Mesenchymal stem cell (in vitro differentiated cells and primary cell): ENCODE data around the gene TMCC3.
"Not testable (repeated sequence)": the region's sequence is repeated elsewhere in the genome, so short reads cannot be mapped to it uniquely, and the experiment has no call there.

Source experiments
- DNase-seq: peaks from one replicate; pipeline ENCODE4 v3.0.0-alpha.2; 2013
- H2AFZ ChIP-seq: one replicate; pipeline ENCODE4 v1.6.1; 2013; ENCODE audit warnings: low read depth, mild to moderate bottlenecking, control low read depth, inconsistent platforms, low read length, moderate library complexity
- H2AK5ac ChIP-seq: 2 replicates; pipeline ENCODE4 v1.6.1; 2013; ENCODE audit warnings: low read length, moderate library complexity, mild to moderate bottlenecking, inconsistent platforms; ENCODE audit not compliant: severe bottlenecking
- H2BK120ac ChIP-seq: one replicate; pipeline ENCODE4 v1.6.1; 2013; ENCODE audit warnings: low read depth, mild to moderate bottlenecking, inconsistent platforms, low read length, moderate library complexity
- H2BK12ac ChIP-seq, 2 experiments: one replicate each; pipeline ENCODE4 v1.6.1; 2013; ENCODE audit warnings: inconsistent platforms in 2 of 2, low read length in 2 of 2, mild to moderate bottlenecking in 2 of 2, moderate library complexity in 2 of 2, control low read depth in 1 of 2
- H2BK15ac ChIP-seq: one replicate; pipeline ENCODE4 v1.6.1; 2013; ENCODE audit warnings: mild to moderate bottlenecking, low read depth, inconsistent platforms; ENCODE audit not compliant: poor library complexity, severe bottlenecking
- H2BK5ac ChIP-seq: 2 replicates; pipeline ENCODE4 v1.6.1; 2013; ENCODE audit warnings: low read depth, mild to moderate bottlenecking, low read length, control low read depth, inconsistent platforms; ENCODE audit not compliant: poor library complexity, severe bottlenecking
- H3K14ac ChIP-seq, 2 experiments: one replicate each; pipeline ENCODE4 v1.6.1; 2013; ENCODE audit warnings: inconsistent platforms in 2 of 2, low read length in 2 of 2, control low read depth in 1 of 2, mild to moderate bottlenecking in 1 of 2, moderate library complexity in 1 of 2
- H3K18ac ChIP-seq, 2 experiments: one replicate each; pipeline ENCODE4 v1.6.1; 2013; ENCODE audit warnings: inconsistent platforms in 2 of 2, low read length in 2 of 2, control low read depth in 1 of 2, low read depth in 1 of 2, mild to moderate bottlenecking in 1 of 2
- H3K23ac ChIP-seq, 2 experiments: one replicate each; pipeline ENCODE4 v1.6.1; 2013; ENCODE audit warnings: inconsistent platforms in 2 of 2, low read length in 2 of 2, mild to moderate bottlenecking in 2 of 2, moderate library complexity in 2 of 2, control low read depth in 1 of 2
- H3K27ac ChIP-seq: 2 replicates; pipeline ENCODE4 v1.5.1; 2013; ENCODE audit warnings: mild to moderate bottlenecking, moderate library complexity, low read length, control low read depth, inconsistent platforms; ENCODE audit not compliant: poor library complexity, severe bottlenecking
- H3K27me3 ChIP-seq, 2 experiments: 2 replicates each; pipeline versions ENCODE4 v1.6.1 to v1.7.0; 2013; ENCODE audit warnings: low read length in 2 of 2, mild to moderate bottlenecking in 2 of 2, moderate library complexity in 2 of 2, control low read depth in 1 of 2, inconsistent platforms in 1 of 2; ENCODE audit not compliant: control insufficient read depth in 1 of 2, insufficient read depth in 1 of 2
- H3K36me3 ChIP-seq, 2 experiments: 2 replicates each; pipeline versions ENCODE4 v1.6.1 to v1.7.0; 2013; ENCODE audit warnings: low read length in 2 of 2, control low read depth in 1 of 2, inconsistent platforms in 1 of 2, low read depth in 1 of 2, mild to moderate bottlenecking in 1 of 2; ENCODE audit not compliant: insufficient read depth in 2 of 2, control insufficient read depth in 1 of 2
- H3K4ac ChIP-seq, 2 experiments: one replicate each; pipeline ENCODE4 v1.6.1; 2013; ENCODE audit warnings: inconsistent platforms in 2 of 2, low read length in 2 of 2, mild to moderate bottlenecking in 2 of 2, moderate library complexity in 2 of 2, control low read depth in 1 of 2, low read depth in 1 of 2
- H3K4me1 ChIP-seq: 2 replicates; pipeline ENCODE4 v1.6.1; 2013; ENCODE audit warnings: low read depth, low read length, control low read depth; ENCODE audit not compliant: control insufficient read depth, insufficient read depth
- H3K4me2 ChIP-seq: 2 replicates; pipeline ENCODE4 v1.6.1; 2013; ENCODE audit warnings: low read length, mild to moderate bottlenecking, inconsistent platforms; ENCODE audit not compliant: poor library complexity, severe bottlenecking
- H3K4me3 ChIP-seq, 2 experiments: 2 replicates each; pipeline versions ENCODE4 v1.5.1 to v1.7.0; 2013; ENCODE audit warnings: low read length in 2 of 2, mild to moderate bottlenecking in 2 of 2, control low read depth in 1 of 2, low read depth in 1 of 2; ENCODE audit not compliant: insufficient read depth in 1 of 2
- H3K79me1 ChIP-seq: replicated peaks from 2 replicates; pipeline ENCODE4 v1.6.1; 2013; ENCODE audit warnings: mild to moderate bottlenecking, control low read depth, low read length, inconsistent platforms; ENCODE audit not compliant: poor library complexity, severe bottlenecking
- H3K9ac ChIP-seq: 2 replicates; pipeline ENCODE4 v1.7.0; 2013; ENCODE audit warnings: mild to moderate bottlenecking, low read length, moderate library complexity
- H3K9me3 ChIP-seq: 2 replicates; pipeline ENCODE4 v1.7.0; 2013; ENCODE audit warnings: mild to moderate bottlenecking, low read length; ENCODE audit not compliant: control insufficient read depth
- H4K8ac ChIP-seq: one replicate; pipeline ENCODE4 v1.6.1; 2013; ENCODE audit warnings: inconsistent platforms, mild to moderate bottlenecking, low read length, moderate library complexity
- H4K91ac ChIP-seq: one replicate; pipeline ENCODE4 v1.6.1; 2013; ENCODE audit warnings: mild to moderate bottlenecking, low read length, inconsistent platforms
- WGBS: methylation state at CpG from one replicate; pipeline ENCODE4 v1.1.7; 2013; ENCODE audit warnings: mixed read lengths; 5-methylcytosine and 5-hydroxymethylcytosine counted together

The TMCC3 gene

GRCh38 chr12:94694732-94695131, 44.4 kb upstream of the TMCC3 start:
- H3K14ac ChIP-seq: no peak overlapping the region
- DNase-seq: no peak
- H3K36me3 ChIP-seq: no peaks in the 10 kb centered on the region
- no peak overlapping the region for H3K27ac ChIP-seq
- H3K9me3 ChIP-seq: no peaks in the 10 kb centered on the region
- no peak overlapping the region for H2BK5ac ChIP-seq
- no peaks in the 10 kb centered on the region for H3K4me1 ChIP-seq
- H2BK15ac ChIP-seq: no peak overlapping the region
- no peaks in the 10 kb centered on the region for H3K79me1 ChIP-seq
- H3K4me2 ChIP-seq: no peak overlapping the region
- no peak overlapping the region for H2BK120ac ChIP-seq
- no peak overlapping the region for H3K9ac ChIP-seq
- no peak overlapping the region for H2BK12ac ChIP-seq
- no peak overlapping the region for H3K4ac ChIP-seq
- H3K18ac ChIP-seq: no peak overlapping the region
- no peak overlapping the region for H4K91ac ChIP-seq
- 97% methylated on average over 9 of the region's 11 CpGs for WGBS
- no peak overlapping the region for H3K4me3 ChIP-seq
- H2AK5ac ChIP-seq: no peak overlapping the region
- H4K8ac ChIP-seq: no peak overlapping the region
- H3K23ac ChIP-seq: no peak overlapping the region
- H3K27me3 ChIP-seq: peaks cover 0 to 4% of the 10 kb centered on the region in 2 experiments
- H2AFZ ChIP-seq: no peak overlapping the region

GRCh38 chr12:94692826-94693225, 42.5 kb upstream of the TMCC3 start:
- H3K4me1 ChIP-seq, H3K27me3 ChIP-seq, H2BK120ac ChIP-seq, H3K4me2 ChIP-seq, H2BK12ac ChIP-seq, H3K9ac ChIP-seq, DNase-seq, H3K4me3 ChIP-seq, H2BK5ac ChIP-seq, H2BK15ac ChIP-seq, H3K4ac ChIP-seq, H3K36me3 ChIP-seq, H3K14ac ChIP-seq, H3K9me3 ChIP-seq, H2AK5ac ChIP-seq, H3K27ac ChIP-seq, H3K23ac ChIP-seq, H4K8ac ChIP-seq, H2AFZ ChIP-seq, H4K91ac ChIP-seq, H3K18ac ChIP-seq, H3K79me1 ChIP-seq: not testable (repeated sequence)
- 92% methylated on average over 7 of the region's 7 CpGs for WGBS

- Histone ChIP-seq H3K79me1 (no peaks in the 10 kb centered on the region), H4K91ac (peak overlapping the region; percentile 39), H2BK120ac (no peak overlapping the region), H3K27ac (no peak overlapping the region), H3K36me3 (no peaks in the 10 kb centered on the region), H4K8ac (no peak overlapping the region), H3K4ac (no peak overlapping the region), H2AFZ (no peak overlapping the region), H2BK5ac (no peak overlapping the region), H3K27me3 (peaks cover 0 to 9% of the 10 kb centered on the region in 2 experiments), H3K4me3 (peak overlapping the region in 1 of 2 experiments; percentile 77), H3K23ac (no peak overlapping the region), H2BK15ac (no peak overlapping the region), H2BK12ac (no peak overlapping the region), H3K18ac (peak overlapping the region in 1 of 2 experiments; percentile 3), H3K4me2 (no peak overlapping the region), H3K14ac (no peak overlapping the region), H3K9ac (peak overlapping the region; percentile 80), H3K4me1 (no peaks in the 10 kb centered on the region), H3K9me3 (no peaks in the 10 kb centered on the region), H2AK5ac (no peak overlapping the region)
- peak; percentile 34 for DNase-seq
- whole genome bisulfite sequencing: 54% methylated on average over 5 of the region's 5 CpGs
These were observed 39.9 kb upstream of the TMCC3 start for GRCh38 chr12:94690198-94690771.

- peak overlapping the region; percentile 80 for H3K9ac ChIP-seq
- no peaks in the 10 kb centered on the region for H3K79me1 ChIP-seq
- peaks cover 0 to 9% of the 10 kb centered on the region in 2 experiments for H3K27me3 ChIP-seq
- no peak overlapping the region for H2AK5ac ChIP-seq
- no peak overlapping the region for H2AFZ ChIP-seq
- H2BK15ac ChIP-seq: no peak overlapping the region
- H3K14ac ChIP-seq: peak overlapping the region in 1 of 2 experiments; percentile 75
- no peaks in the 10 kb centered on the region for H3K9me3 ChIP-seq
- H4K91ac ChIP-seq: no peak overlapping the region
- peak overlapping the region in 1 of 2 experiments; percentile 77 for H3K4me3 ChIP-seq
- WGBS: 93% methylated on average over 9 of the region's 9 CpGs
- H2BK120ac ChIP-seq: no peak overlapping the region
- H3K4me2 ChIP-seq: no peak overlapping the region
- DNase-seq: no peak
- peak overlapping the region in 1 of 2 experiments; percentile 18 for H2BK12ac ChIP-seq
- no peak overlapping the region for H2BK5ac ChIP-seq
- H4K8ac ChIP-seq: no peak overlapping the region
- H3K36me3 ChIP-seq: no peaks in the 10 kb centered on the region
- no peak overlapping the region for H3K4ac ChIP-seq
- peak overlapping the region in 1 of 2 experiments; percentile 21 for H3K18ac ChIP-seq
- no peaks in the 10 kb centered on the region for H3K4me1 ChIP-seq
- H3K23ac ChIP-seq: no peak overlapping the region
- H3K27ac ChIP-seq: no peak overlapping the region
These were observed 39.3 kb upstream of the TMCC3 start for GRCh38 chr12:94689646-94690036.
